GM12892 (cell line): ENCODE results near the gene NEGR1.

Source experiments
- POLR2A ChIP-seq: IDR thresholded peaks from 2 replicates; pipeline ENCODE4 v1.6.1; 2011; ENCODE audit warnings: low read depth, low read length, control low read depth
- POLR2AphosphoS5 ChIP-seq: IDR thresholded peaks from 2 replicates; pipeline ENCODE4 v1.6.1; 2011; ENCODE audit warnings: low read depth, low read length, control low read depth
- TAF1 ChIP-seq: IDR thresholded peaks from 2 replicates; pipeline ENCODE4 v1.6.1; 2011; ENCODE audit warnings: low read depth, mild to moderate bottlenecking, control low read depth, low read length, borderline replicate concordance

- TF ChIP-seq POLR2A (no peak), TAF1 (no peak), POLR2AphosphoS5 (no peak)
Measured at GRCh38 chr1:71465093-71465492, 817.2 kb downstream of the NEGR1 start.
